ENCODE measurements around the gene MASP1.

The MASP1 gene

GRCh38 chr3:187292631-187293515, 1.3 kb upstream of the MASP1 start:
- CTCF ChIA-PET = interaction anchor here (1.1 to 12.4 kb wide), 6 partner anchors 25 to 386 kb away, joined by 3 to 95 read pairs (median 22); partner anchors contain the start of gene RPL39L
- H3K4me3 ChIP-seq (ENCODE audit: low read depth, low read length) = no peak overlapping the region
- no peak for DNase-seq (ENCODE audit: low read depth, low spot score)
- no peak for TF ChIP-seq CTCF (IDR thresholded peaks at IDR 0.05; ENCODE audit: insufficient read depth, low read length, missing control alignments)
- POLR2A ChIA-PET = interaction anchor here (1.0 to 1.2 kb wide), 2 partner anchors 29 to 82 kb away, joined by 3 read pairs; no protein-coding TSS in a partner anchor

GRCh38 chr3:187292181-187292580, 644 bp upstream of the MASP1 start:
- ChIA-PET CTCF (interaction anchor here (1.4 to 12.4 kb wide), 5 partner anchors 11 to 386 kb away, joined by 5 to 95 read pairs (median 30); partner anchors contain the start of gene RPL39L), POLR2A (interaction anchor here (1.2 kb wide), 1 partner anchor 81 kb away, joined by 3 read pairs; no protein-coding TSS in a partner anchor)
- DNase-seq (ENCODE audit: low read depth, low spot score) = no peak
- TF ChIP-seq CTCF (IDR thresholded peaks at IDR 0.05; ENCODE audit: insufficient read depth, low read length, missing control alignments) = no peak
- H3K4me3 ChIP-seq (ENCODE audit: low read depth, low read length) = no peak overlapping the region

- ChIA-PET POLR2A (interaction anchor here (0.9 to 1.2 kb wide), 2 partner anchors 30 to 64 kb away, joined by 3 read pairs; no protein-coding TSS in a partner anchor), CTCF (interaction anchor here (0.9 to 12.4 kb wide), 5 partner anchors 10 to 388 kb away, joined by 4 to 95 read pairs (median 5); no protein-coding TSS in a partner anchor)
- TF ChIP-seq CTCF (IDR thresholded peaks at IDR 0.05; ENCODE audit: insufficient read depth, low read length, missing control alignments) = no peak
- H3K4me3 ChIP-seq (ENCODE audit: low read depth, low read length) = peak overlapping the region; percentile 62
- DNase-seq (ENCODE audit: low read depth, low spot score) = no peak
Measured at GRCh38 chr3:187291001-187291511, 481 bp downstream of the MASP1 start.

GRCh38 chr3:187290503-187290902, 1.0 kb downstream of the MASP1 start:
- POLR2A ChIA-PET = interaction anchor here (1.2 kb wide), 1 partner anchor 29 kb away, joined by 3 read pairs; no protein-coding TSS in a partner anchor

GRCh38 chr3:187288855-187289605, 2.5 kb downstream of the MASP1 start:
- H3K4me3 ChIP-seq (ENCODE audit: low read depth, low read length) = no peak overlapping the region
- no peak for TF ChIP-seq CTCF (IDR thresholded peaks at IDR 0.05; ENCODE audit: insufficient read depth, low read length, missing control alignments)
- POLR2A ChIA-PET = no interaction called here
- no peak for DNase-seq (ENCODE audit: low read depth, low spot score)
- CTCF ChIA-PET = interaction anchor here (1.1 to 6.8 kb wide), 4 partner anchors 30 to 390 kb away, joined by 3 to 36 read pairs (median 10); no protein-coding TSS in a partner anchor

More at GRCh38 chr3:187290503-187290902, 1.0 kb downstream of the MASP1 start:
- TF ChIP-seq CTCF (IDR thresholded peaks at IDR 0.05; ENCODE audit: insufficient read depth, low read length, missing control alignments) = no peak
- no peak for DNase-seq (ENCODE audit: low read depth, low spot score)
- H3K4me3 ChIP-seq (ENCODE audit: low read depth, low read length) = peak overlapping the region; percentile 62
- CTCF ChIA-PET = interaction anchor here (1.0 to 12.4 kb wide), 4 partner anchors 9 to 126 kb away, joined by 4 to 95 read pairs (median 20); no protein-coding TSS in a partner anchor
